ENCODE measurements around the gene CCNJL.

DNA sequence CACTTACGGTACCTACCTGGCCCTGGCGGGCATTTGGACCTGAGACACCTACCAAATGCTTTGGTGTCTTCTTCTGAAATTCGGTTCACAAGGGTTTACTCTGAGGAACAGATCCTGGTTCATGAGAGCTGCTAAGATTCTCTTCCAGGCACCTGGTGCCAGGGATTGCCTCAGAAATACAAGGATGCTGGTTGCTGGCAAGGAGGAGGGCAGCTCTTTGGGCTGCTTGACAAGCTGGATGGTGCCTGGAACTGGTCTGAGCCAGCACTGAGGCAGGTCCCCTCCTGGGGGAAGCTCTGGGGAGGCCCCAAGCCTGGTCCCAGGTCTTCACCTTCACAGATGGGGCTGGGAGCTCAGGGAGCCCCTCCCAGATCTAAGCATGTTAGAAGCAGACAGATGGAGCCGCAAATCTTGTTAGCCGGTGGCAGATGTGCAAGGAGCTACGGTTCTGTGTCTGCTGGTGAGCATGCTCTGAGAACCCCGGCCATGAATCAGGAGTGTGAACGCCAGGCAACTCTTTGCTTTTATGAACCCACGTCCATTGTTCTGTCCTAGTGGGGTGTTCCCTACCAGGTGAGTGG lies 66.8 kb downstream of the CCNJL start:
- TF ChIP-seq, protein P1, sequence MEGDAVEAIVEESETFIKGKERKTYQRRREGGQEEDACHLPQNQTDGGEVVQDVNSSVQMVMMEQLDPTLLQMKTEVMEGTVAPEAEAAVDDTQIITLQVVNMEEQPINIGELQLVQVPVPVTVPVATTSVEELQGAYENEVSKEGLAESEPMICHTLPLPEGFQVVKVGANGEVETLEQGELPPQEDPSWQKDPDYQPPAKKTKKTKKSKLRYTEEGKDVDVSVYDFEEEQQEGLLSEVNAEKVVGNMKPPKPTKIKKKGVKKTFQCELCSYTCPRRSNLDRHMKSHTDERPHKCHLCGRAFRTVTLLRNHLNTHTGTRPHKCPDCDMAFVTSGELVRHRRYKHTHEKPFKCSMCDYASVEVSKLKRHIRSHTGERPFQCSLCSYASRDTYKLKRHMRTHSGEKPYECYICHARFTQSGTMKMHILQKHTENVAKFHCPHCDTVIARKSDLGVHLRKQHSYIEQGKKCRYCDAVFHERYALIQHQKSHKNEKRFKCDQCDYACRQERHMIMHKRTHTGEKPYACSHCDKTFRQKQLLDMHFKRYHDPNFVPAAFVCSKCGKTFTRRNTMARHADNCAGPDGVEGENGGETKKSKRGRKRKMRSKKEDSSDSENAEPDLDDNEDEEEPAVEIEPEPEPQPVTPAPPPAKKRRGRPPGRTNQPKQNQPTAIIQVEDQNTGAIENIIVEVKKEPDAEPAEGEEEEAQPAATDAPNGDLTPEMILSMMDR (IDR thresholded peaks at IDR 0.05; ENCODE audit: low read depth, low read length, poor library complexity, severe bottlenecking) = no peak
- TF ChIP-seq EZH2phosphoT487 (IDR thresholded peaks at IDR 0.05; ENCODE audit: borderline replicate concordance, low read length) = no peak

All from DOHH2 (cell line).